Medulla oblongata (tissue), 1 donor: ENCODE results near the gene MRPL12.

ENCODE experiments used
- DNase-seq: peaks from one replicate; pipeline ENCODE4 v3.0.0-alpha.2; 2015; ENCODE audit errors: extremely low spot score

Gene MRPL12

DNA sequence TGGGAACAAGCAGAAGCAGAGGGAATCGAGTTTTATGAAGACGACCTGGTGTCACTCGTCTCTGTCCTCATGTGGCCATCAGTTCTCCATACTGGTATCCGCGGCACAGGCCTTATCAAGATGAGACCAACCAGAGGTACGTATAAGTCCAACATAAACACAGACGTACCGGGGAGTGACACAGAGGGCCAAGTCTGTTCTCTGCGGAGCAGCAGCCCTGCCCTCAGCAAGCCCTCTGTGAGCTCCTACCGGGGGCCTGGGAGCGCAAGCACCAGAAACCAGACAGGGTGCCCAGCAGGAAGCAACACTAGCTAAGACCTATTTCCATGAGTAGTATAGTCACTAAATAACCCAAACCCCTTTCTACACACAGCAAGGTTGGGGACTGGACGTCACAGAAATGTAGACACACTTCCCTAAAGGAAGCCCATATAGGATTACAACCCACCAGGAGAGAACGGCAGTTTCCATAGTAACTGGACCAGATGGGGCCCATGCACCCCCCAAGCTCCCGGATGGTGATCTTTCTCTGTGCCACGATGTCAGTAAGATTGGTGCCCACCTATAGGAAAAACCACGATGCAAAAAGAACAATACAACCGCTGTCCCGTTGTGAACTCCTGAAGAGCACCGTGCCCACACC, 20.5 kb upstream of the MRPL12 start:
- no peak for DNase-seq

DNA sequence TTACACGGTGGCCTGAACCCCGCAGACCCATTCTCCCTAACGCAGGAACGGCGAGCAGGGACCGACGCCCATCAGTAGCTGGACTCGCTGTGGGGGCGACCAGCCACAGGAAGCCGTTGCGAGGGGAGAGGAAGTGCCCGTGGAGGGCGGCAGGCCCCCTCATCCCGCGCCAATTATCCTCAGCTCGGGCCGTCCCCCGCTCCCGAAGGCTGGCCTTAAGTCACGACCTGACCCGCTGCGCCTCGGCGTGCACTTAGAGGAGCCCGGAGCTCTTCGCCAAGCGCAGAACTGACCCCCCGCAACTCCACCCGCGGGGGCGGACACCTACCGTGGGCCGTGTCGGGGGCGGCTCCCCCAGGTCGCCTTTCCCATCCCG, 20.0 kb upstream of the MRPL12 start:
- no peak for DNase-seq

DNA sequence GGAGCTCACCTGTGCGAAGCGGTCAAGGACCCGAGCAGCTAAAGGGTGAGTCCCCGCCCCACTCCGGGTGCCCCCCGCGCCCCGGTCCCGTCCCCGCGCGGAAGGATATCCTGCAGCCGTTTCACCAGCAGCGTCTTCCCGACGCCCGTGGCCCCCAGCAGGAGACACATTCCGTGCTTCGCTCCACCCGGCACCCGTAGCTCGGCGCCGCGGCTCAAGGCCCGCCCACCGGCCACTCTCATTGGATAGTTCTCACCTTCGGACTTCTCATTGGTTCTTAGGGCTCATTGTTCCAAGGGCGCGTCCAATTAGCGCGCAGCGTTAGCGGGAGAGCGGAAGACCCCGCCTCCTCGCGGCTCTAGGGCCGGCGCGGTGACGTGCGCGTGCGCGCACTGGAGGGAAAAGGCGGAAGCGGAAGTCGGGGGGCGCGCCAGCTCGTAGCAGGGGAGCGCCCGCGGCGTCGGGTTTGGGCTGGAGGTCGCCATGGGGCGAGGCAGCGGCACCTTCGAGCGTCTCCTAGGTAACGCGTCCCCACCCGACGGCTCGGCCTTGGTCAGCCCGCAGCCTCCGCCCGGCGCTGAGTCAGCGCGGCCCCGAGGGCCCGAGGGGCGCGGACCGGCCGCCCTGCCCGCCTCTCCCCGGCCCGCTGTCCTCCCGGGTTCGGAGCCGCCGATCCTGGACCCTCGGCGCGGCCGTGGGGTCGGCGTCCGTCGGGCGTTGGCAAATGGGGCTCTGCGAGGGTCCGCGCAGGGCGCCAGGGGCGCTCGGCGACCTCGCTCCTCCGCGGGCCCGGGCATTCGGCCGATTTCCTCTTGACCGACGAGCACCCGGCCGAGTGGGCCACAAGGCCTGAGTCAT, 19.4 kb upstream of the MRPL12 start, which contains the start of the genes ARL16 and HGS:
Gene ARL16 (minus strand): TSS at position 214 of the 858 bp plus-strand sequence. CDS start 44 bp downstream, at position 170.
Gene HGS (plus strand): TSS at position 428 of the 858 bp plus-strand sequence. CDS start 56 bp downstream, at position 484.
- DNase-seq: peak; percentile 99

DNA sequence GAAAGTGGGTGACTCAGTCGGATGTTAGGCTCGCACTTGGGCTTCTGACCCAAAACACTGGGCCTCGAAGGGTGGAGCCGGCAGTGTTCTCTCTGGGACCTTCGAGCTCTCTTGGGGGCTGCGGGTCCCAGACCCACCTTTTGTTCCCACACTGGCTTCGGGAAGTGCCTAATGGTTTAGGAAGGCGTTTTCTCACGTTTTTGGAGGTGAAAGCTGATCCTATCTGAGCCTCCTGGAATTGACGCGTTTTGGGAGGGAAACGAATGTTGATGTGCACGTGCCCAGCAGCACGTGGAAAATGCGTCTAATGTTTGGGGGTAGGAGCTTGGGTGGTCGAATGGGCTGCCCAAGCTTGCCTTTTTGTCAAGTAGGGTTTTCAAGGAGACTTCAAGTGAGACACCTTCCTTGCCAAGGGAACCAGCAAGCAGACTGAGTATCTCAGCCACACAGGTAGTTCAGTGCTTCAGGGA, 18.7 kb upstream of the MRPL12 start:
- no peak for DNase-seq

DNA sequence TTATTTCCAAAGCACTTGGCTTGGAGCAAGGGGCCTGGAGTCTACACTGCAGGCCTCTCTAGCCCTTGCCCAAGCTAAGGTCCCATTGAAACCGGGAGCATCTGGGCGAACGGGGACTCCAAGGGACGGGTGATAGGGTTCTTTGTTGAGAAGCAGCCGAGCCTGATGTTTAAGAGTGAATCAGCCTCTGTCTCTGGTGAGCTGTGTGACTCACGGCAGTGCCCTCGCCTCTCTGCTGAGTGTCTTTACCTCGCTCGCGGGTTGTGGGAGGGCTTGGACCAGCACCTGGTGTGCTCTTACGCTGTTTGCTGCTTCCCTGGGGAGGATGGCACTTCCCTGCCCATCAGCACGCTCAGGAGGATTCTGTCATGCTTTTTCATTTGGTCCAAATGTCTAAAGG, 18.1 kb upstream of the MRPL12 start:
- no peak for DNase-seq

DNA sequence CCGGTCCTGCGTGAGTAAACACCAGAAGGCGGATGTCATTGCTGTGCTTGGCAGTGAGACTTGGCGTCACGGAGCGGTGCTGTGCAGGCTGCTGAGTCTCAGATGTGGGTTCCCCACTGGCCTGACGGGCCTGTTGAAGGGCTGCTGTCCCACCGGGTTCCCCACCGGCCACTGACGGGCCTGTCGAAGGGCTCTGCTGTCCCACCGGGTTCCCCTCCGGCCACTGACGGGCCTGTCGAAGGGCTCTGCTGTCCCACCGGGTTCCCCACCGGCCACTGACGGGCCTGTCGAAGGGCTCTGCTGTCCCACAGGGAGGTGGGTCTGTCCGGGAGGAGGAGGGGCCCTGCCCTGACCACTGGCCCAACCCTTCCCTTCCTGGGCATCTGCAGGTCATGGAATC, 16.6 kb upstream of the MRPL12 start:
- DNase-seq: no peak

DNA sequence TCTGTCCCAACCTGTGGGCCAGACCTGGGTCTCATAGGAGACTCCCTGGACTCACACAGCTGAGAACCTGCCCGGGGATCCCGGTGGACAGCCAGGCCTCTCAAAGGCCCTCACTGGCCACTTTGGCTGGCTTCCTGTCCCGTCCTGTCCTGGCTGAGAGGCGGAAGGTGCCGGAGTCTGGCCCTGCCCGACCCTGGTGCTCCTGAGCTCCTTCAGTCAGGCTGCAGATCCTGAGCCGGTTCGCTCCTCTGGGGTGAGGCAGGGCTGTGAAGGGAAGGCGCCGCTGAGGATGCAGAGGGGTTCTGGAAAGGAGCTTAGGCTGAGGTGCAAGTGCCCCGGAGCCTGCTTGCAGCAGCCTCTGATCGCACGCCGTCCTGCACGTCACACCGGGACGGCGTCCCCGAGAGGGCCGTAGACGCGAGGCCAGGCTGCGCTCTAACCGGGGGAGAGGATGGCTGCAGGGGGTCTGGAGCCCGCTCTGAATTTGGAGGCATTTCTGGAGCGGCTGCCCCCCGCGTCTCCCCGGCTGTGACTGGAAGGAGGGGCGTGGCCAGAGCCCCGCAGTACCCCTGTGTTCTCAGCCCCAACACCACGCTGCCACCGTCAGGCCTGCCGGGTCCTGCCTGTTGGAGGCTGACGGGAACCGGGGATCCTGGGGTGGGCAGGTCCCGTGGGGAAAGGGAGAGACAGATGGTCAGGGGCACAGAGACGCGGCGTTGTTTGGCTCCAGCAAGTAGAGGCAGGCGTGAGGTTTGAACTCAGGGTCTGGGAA, 15.2 kb upstream of the MRPL12 start:
- DNase-seq: no peak

DNA sequence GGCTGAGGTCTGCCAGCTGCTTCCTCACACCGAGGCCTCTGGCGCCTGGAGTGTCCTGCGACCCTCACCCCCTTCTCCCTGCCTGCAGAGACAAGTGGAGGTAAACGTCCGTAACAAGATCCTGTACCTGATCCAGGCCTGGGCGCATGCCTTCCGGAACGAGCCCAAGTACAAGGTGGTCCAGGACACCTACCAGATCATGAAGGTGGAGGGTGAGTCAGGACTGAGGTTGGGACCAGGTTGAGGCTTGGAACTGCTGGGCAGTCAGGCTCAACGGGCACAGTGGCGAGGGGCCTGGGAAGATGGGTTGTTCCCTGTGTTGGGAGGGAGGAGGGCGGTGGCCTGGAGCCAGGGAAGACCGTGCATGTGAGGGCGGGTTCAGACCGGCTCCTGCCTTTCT, 14.6 kb upstream of the MRPL12 start:
- no peak for DNase-seq

DNA sequence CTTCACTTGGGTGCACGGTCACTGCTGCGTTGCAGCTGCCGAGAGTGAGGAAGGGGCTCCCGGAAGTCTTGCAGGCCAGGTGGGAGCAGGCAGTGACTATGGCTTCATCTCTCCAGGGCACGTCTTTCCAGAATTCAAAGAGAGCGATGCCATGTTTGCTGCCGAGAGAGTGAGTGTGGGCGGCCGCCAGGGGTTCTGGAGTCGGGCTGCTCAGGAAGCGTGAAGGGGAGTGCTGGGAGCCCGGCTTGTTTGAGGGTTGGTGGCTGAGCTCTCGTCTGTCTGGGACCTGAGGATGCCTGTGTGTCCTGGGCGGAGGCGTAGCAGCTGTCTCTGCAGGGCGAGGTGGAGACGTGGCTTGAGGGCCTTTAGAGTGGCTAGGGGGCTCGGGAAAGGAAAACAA, 13.1 kb upstream of the MRPL12 start:
- DNase-seq: no peak

DNA sequence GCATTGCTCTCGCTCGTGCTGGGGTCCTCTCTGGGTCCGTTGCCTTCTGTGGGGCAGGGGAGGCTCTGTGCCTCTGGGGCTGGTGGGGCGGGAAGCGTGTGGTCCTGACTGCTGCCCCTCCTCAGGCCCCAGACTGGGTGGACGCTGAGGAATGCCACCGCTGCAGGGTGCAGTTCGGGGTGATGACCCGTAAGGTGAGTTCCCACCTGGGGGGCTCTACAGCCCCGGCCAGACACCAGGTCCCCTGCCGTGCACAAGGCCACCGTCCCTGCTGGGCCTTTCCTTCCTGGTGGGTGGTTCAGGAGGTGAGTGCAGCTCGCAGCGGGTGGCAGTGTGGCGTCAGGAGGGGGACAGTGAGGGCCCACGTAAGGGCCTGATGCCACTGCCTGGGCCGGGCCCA, 12.6 kb upstream of the MRPL12 start:
- no peak for DNase-seq

DNA sequence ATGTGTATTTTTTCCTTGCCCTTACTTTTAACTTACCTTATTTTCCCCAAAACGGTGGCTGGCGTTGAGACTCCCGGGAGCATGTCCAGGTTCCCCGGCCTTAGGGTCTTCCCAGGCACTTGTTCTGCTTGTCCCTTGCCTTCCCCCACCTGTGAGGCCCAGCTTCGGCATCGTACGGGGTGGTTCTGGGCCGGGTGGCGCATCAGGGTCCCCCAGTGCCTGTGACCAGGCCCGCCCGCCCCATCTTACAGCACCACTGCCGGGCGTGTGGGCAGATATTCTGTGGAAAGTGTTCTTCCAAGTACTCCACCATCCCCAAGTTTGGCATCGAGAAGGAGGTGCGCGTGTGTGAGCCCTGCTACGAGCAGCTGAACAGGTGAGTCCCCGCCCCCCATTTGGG, 12.0 kb upstream of the MRPL12 start:
- no peak for DNase-seq

DNA sequence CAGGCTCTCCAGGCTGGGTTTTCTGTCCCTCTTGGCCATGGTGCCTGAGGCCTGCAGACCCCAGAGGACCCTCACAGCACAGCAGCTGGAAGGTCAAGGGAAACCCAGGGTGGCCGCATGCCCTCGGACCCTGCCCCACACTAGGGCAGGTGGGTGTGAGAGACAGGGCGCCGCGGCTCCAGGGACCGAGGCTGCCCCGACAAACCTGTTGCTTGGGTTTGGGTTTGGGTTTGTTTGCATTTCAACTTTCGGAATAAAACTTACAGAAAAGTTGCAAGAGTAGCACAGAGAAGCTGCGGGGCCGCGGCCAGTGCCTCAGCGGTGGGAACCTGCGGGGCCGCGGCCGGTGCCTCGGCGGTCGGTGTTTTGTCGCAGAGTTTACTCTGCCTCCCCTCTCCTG, 11.6 kb upstream of the MRPL12 start:
- no peak for DNase-seq

DNA sequence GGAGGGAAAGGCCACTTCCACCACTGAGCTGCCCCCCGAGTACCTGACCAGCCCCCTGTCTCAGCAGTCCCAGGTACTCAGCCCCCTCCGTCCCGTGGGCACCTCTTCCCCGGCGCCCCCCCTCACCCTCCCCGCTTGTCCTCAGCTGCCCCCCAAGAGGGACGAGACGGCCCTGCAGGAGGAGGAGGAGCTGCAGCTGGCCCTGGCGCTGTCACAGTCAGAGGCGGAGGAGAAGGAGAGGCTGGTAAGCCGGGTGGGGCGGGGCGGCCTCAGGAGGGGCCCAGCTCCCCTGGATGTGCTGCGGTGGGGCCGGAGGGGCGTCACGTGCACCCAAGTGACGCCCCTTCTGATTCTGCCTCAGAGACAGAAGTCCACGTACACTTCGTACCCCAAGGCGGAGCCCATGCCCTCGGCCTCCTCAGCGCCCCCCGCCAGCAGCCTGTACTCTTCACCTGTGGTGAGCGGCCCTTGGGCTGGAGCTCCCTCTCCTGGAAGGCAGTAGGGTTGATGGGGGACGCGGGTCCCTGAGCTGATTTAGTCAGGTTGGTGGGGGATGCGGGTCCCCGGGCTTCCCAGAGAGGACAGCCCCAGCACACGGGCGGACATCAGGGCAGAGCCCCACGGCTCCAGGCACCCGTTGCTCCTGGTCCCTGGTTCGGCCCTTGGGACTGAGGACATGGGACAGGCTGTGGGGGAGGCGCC, 9.5 kb upstream of the MRPL12 start:
- DNase-seq: no peak

DNA sequence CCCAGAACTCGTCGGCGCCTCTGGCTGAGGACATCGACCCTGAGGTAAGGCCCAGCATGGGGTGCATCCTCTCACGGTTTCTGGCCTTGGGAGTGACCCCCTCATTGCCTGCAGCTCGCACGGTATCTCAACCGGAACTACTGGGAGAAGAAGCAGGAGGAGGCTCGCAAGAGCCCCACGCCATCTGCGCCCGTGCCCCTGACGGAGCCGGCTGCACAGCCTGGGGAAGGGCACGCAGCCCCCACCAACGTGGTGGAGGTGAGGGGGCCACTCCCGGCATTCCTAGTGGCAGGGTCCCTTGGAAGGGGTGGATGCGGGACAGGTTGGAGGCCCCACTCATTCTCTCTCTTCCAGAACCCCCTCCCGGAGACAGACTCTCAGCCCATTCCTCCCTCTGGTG, 8.4 kb upstream of the MRPL12 start:
- no peak for DNase-seq

DNA sequence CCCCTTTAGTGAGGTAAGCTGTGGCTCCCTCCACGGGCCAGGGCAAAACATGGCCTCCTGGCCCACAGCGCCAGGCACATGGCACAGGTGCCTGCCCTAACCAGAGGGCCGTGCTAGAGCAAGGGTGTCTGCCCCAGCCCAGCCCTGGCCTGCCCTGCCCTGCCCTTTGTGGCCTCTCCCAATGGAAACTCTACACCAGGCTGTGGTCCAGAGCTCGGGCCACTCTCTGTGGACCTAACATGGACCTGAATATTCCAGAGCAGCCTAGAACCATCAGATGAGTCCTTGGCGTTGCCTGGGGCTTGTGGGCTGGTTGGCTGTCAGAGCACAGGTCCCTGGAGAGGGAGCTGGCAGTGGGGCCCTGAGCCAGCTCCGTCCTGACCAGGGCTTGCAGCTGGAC, 8.0 kb upstream of the MRPL12 start:
- no peak for DNase-seq

DNA sequence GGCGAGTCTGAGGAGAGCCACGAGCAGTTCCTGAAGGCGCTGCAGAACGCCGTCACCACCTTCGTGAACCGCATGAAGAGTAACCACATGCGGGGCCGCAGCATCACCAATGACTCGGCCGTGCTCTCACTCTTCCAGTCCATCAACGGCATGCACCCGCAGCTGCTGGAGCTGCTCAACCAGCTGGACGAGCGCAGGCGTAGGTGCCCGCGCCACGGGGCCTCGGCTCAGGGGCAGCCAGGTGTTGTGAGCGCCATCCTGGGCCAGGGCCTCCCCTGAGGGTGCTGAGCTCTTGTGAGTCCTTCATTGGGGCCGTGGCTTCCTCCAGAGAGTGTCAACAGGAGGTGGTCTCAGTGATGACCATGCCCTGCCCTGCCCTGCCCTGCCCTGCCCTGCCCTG, 7.4 kb upstream of the MRPL12 start:
- DNase-seq: no peak

DNA sequence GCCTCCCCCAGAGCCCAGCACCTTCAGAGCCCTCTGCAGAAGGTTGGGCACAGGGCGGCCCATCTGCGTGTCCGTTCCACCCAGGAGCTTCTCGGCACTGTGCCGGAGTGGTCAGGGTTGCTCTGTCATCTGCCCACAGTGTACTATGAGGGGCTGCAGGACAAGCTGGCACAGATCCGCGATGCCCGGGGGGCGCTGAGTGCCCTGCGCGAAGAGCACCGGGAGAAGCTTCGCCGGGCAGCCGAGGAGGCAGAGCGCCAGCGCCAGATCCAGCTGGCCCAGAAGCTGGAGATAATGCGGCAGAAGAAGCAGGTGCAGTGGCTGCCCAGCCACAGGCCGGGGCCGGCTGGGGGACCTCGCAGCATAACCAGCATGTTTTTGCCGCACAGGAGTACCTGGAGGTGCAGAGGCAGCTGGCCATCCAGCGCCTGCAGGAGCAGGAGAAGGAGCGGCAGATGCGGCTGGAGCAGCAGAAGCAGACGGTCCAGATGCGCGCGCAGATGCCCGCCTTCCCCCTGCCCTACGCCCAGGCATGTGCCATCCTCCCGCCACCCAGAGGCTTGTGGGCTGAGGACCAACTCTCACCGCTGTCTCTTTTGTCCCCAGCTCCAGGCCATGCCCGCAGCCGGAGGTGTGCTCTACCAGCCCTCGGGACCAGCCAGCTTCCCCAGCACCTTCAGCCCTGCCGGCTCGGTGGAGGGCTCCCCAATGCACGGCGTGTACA, 6.8 kb upstream of the MRPL12 start:
- DNase-seq: no peak

DNA sequence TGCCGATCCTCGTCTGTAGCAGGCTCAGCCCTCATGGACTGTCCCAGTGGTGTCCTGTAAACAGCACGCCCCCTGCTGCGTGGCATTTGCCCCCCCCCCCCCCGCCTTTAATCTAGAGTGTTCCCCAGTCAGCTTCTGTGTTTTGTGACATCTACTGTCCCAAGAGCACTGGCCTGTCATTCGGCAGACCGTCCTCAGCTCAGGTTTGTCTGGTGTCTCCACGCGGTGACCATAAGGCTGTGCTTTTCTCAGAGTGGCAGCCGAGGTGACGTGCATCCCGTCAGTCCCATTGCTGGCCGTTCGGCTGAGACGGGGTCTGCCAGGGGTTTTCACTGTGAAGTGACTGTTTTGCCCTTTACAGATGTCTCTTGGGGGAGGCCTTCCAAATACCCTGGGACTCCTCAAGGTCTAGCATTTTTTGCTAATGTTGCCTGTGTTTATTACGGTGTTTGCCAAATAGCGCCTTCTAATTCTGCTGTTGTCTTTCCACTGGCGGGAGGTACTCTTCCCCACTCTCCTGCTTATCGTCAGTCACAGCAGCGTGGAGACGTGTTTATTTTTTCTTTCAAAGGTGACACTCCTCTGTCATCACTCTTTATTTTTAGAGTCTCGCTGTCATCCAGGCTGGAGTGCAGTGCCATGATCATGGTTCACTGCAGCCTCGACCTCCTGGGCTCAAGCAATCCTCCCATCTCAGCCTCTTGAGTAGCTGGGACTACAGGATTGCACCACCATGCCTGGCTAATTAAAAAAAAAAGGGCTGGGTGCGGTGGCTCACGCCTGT, 5.7 kb upstream of the MRPL12 start:
- no peak for DNase-seq

DNA sequence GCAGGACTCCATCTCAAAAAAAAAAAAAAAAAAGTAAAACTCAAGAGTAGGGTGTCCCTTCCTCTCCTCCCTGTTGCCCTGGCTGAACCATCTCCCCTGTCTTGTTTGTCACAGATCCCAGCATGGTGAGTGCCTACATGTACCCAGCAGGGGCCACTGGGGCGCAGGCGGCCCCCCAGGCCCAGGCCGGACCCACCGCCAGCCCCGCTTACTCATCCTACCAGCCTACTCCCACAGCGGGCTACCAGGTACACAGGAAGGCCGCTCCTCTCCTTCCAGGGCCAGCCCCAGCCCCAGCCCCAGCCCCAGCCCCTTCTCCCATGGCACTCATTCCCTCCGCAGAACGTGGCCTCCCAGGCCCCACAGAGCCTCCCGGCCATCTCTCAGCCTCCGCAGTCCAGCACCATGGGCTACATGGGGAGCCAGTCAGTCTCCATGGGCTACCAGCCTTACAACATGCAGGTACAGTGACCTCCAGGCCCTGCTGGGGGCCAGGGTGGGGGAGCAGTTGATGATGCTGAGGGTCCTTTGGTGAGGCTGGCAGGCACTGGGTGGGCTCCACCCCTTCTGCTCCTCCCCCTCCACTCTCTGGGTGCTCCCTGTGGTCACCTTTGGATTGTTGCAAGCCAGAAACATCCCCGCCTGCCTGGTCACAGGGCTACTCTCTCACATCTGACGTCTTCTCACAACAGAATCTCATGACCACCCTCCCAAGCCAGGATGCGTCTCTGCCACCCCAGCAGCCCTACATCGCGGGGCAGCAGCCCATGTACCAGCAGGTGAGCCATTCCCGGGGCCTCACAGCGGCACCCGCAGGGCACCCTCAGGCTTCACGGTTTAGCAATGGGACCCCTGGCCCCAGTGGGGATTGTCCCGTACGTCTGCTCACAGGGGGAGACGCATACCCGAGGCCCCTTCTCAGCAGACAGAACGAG, 2.5 kb upstream of the MRPL12 start:
- no peak for DNase-seq
